Chondrocyte (in vitro differentiated cells): ENCODE results near the gene MACROD2. TPM values are rescaled to one million over a fixed set of nuclear protein-coding genes. Genes with fewer than 3 reads are reported as not detected.

Source experiments
- DNase-seq: peaks from one replicate; pipeline ENCODE4 v3.0.0; 2021; ENCODE audit warnings: mixed read lengths, low spot score
- H3K27ac Mint-ChIP-seq: one replicate; pipeline ENCODE4 v1.8.0; 2021; ENCODE audit warnings: mild to moderate bottlenecking, moderate library complexity, mixed read lengths; ENCODE audit not compliant: unreplicated experiment
- H3K27me3 Mint-ChIP-seq: 2 replicates; pipeline ENCODE4 v1.8.0; 2021; ENCODE audit warnings: low read depth, mixed read lengths
- H3K36me3 Mint-ChIP-seq: 2 replicates; pipeline ENCODE4 v1.8.0; 2021; ENCODE audit warnings: low read depth, mixed read lengths
- H3K4me1 Mint-ChIP-seq: 2 replicates; pipeline ENCODE4 v1.8.0; 2021; ENCODE audit warnings: low read depth, mild to moderate bottlenecking, mixed read lengths
- H3K4me3 Mint-ChIP-seq: one replicate; pipeline ENCODE4 v1.8.0; 2021; ENCODE audit warnings: mild to moderate bottlenecking, moderate library complexity, mixed read lengths; ENCODE audit not compliant: unreplicated experiment
- H3K9me3 Mint-ChIP-seq: 2 replicates; pipeline ENCODE4 v1.8.0; 2021; ENCODE audit warnings: low read depth, mixed read lengths
- total RNA-seq: library from RNA; stranded (reverse); gene quantifications from 3 replicates; pipeline ENCODE4 v1.2.1, GENCODE V29; 2021
- TF ChIP-seq, protein P1 (sequence below): fragments of 200-600 bp; sonication (generic); IDR thresholded peaks from 2 replicates; pipeline ENCODE4 v1.5.0; 2021; ENCODE audit warnings: antibody characterized with exemption, mild to moderate bottlenecking, moderate library complexity

Gene MACROD2
- total RNA-seq, 1 donor from 2014 or later = 3.2 TPM

DNA sequence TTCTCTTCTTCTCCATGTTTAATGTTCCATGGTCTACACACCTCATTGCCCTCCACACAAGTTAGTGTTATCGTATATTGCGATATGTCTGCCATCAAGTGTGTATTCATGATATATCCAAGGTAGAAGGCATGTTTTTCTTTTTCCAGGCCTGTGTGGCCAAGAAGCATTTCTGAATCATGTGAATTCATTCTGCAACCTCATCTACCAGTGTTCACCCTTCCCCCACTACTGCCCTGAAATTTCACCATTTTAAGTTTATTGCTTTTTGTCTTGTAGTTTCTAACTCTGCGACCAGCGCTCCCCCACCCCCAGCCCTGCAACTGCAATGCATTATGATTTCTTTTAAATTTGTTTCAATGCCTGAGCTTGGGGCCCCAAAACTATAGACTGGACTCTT, 960.1 kb downstream of the MACROD2 start:
- no peak for DNase-seq
- H3K27ac Mint-ChIP-seq = no peak overlapping the region
- peaks cover 4% of the 10 kb centered on the region for H3K36me3 Mint-ChIP-seq
- no peaks in the 10 kb centered on the region for H3K27me3 Mint-ChIP-seq
- H3K4me1 Mint-ChIP-seq = peaks cover 25% of the 10 kb centered on the region
- TF ChIP-seq, protein P1, sequence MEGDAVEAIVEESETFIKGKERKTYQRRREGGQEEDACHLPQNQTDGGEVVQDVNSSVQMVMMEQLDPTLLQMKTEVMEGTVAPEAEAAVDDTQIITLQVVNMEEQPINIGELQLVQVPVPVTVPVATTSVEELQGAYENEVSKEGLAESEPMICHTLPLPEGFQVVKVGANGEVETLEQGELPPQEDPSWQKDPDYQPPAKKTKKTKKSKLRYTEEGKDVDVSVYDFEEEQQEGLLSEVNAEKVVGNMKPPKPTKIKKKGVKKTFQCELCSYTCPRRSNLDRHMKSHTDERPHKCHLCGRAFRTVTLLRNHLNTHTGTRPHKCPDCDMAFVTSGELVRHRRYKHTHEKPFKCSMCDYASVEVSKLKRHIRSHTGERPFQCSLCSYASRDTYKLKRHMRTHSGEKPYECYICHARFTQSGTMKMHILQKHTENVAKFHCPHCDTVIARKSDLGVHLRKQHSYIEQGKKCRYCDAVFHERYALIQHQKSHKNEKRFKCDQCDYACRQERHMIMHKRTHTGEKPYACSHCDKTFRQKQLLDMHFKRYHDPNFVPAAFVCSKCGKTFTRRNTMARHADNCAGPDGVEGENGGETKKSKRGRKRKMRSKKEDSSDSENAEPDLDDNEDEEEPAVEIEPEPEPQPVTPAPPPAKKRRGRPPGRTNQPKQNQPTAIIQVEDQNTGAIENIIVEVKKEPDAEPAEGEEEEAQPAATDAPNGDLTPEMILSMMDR = no peak
- peaks cover 2% of the 10 kb centered on the region for H3K9me3 Mint-ChIP-seq
- no peak overlapping the region for H3K4me3 Mint-ChIP-seq

DNA sequence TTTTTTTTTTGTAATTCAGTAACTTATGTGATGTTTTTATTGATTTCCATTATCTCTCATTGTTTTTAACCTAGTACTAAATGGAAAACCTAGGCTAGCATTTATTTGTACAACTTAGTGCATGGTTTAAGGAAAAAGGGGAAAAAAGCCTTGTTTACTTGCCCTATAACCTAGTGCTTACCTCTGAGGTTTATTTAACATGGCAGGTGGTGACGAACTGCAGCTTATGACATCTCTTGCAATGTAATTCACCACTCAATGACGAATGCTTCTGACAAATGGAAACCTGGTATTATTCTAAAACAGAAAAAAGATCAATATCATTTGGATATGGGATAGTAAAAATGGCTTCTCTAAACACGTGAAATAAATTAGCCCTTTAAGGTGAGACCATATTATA, 960.7 kb downstream of the MACROD2 start:
- peaks cover 4% of the 10 kb centered on the region for H3K36me3 Mint-ChIP-seq
- H3K9me3 Mint-ChIP-seq = peaks cover 2% of the 10 kb centered on the region
- H3K27me3 Mint-ChIP-seq = no peaks in the 10 kb centered on the region
- no peak for DNase-seq
- no peak overlapping the region for H3K4me3 Mint-ChIP-seq
- peaks cover 21% of the 10 kb centered on the region for H3K4me1 Mint-ChIP-seq
- H3K27ac Mint-ChIP-seq = no peak overlapping the region
- TF ChIP-seq, protein P1 = no peak

DNA sequence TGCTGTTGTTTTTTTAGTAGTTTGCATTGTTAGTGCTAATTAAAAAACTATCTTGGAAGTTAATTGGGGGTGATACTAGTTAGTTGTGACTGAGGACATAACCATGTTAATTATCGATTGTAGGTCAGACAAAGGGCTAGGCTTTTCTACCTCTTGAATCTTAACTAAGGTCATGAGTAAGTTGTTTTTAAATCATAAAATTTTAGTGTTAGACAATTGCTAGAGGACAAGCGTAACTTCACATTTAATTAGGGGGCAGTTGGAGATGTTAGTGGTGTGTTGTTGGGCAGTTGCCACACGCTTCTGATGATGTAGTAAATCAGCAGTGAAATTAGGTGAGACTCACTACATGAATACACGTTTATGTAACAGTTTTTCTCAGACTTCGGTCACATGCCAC, 961.2 kb downstream of the MACROD2 start:
- no peak for DNase-seq
- no peak overlapping the region for H3K4me3 Mint-ChIP-seq
- peaks cover 4% of the 10 kb centered on the region for H3K36me3 Mint-ChIP-seq
- H3K27ac Mint-ChIP-seq = no peak overlapping the region
- H3K4me1 Mint-ChIP-seq = peaks cover 15% of the 10 kb centered on the region
- TF ChIP-seq, protein P1 = no peak
- peaks cover 2% of the 10 kb centered on the region for H3K9me3 Mint-ChIP-seq
- no peaks in the 10 kb centered on the region for H3K27me3 Mint-ChIP-seq

DNA sequence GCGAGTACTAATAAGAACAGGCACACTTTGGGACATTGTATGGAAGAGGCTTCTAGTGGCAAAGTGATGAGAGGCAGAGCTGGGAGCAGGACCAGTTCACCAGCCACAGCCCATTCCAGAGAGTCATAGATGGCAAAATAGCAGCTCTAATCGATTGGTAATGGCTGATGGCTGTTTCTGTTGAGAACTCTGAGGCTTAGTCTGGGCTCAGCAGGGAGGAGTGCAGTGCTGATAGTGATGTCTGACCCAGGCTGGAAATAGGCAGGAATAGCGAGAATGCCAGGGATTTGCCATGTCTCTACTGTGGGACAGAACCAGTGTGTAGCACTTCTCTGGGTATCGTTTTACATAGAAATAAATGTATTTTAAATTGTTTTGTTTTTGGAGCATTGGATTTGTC, 962.1 kb downstream of the MACROD2 start:
- Mint-ChIP-seq H3K36me3 (peaks cover 4% of the 10 kb centered on the region), H3K9me3 (peaks cover 2% of the 10 kb centered on the region), H3K27me3 (no peaks in the 10 kb centered on the region), H3K27ac (no peak overlapping the region), H3K4me3 (no peak overlapping the region), H3K4me1 (peaks cover 7% of the 10 kb centered on the region)
- TF ChIP-seq, protein P1 = no peak
- no peak for DNase-seq

DNA sequence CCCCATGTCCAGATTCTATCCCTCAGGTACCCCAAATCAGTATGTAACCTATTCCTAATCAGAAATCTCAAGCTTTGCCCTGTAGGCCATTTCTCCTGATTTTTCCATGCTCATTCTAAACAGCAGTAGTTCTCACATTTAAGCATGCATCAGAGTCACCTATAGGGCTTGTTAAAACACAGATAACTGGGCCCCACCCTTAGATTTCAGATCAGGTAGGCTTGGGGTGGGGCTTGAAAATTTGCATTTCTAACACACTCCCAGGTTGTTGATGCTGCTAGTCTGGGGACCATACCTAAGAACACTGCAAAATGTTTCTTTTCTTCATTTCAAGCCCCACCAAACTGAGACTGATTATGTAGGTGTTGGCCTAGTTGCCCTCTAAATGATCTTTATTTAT, 963.3 kb downstream of the MACROD2 start:
- Mint-ChIP-seq H3K27me3 (no peaks in the 10 kb centered on the region), H3K9me3 (peaks cover 2% of the 10 kb centered on the region), H3K4me1 (no peaks in the 10 kb centered on the region), H3K4me3 (no peak overlapping the region), H3K36me3 (peaks cover 4% of the 10 kb centered on the region), H3K27ac (no peak overlapping the region)
- no peak for DNase-seq
- TF ChIP-seq, protein P1 = no peak
